DMS 273 (cell line): ENCODE results near the gene RNF130.
A peak's percentile ranks its signal among the peaks of the same experiment; 100 is the strongest.
"Not testable (repeated sequence)": the region's sequence is repeated elsewhere in the genome, so short reads cannot be mapped to it uniquely, and the experiment has no call there.

Experiments
- DNase-seq: peaks from one replicate; lab custom pipeline; 2025; ENCODE audit not compliant: unreplicated experiment; lab: John Stamatoyannopoulos, UW

The RNF130 gene

DNA sequence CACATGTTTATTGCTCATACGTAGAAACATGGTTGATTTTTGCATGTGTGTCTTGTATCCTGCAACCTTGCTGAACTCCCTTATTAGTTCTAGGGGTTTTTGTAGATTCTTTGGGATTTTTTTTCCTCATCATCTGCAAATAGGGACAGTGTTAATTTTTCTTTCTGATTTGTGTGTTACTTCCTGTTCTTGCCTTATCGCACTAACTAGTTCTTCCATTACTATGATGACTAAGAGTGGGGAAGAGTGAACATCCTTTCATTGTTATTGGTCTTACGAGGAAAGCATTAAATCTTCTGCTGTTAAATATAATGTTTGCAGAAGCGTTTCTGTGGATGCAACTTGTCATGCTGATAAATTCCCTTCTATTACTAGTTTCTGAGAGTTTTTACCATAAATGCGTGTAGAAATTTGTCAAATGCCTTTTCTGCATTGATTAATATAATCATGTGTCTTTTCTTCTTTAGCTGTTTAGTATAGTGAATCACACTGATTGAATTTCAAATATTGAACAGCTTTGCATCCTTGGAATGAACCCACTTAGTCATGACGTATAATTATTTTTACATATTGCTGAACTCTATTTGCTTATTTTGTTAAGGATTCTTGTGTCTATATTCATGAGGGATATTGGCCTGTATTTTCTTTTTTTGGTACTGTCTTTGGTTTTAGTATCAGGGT lies 32.1 kb upstream of the RNF130 start:
- no peak for DNase-seq

DNA sequence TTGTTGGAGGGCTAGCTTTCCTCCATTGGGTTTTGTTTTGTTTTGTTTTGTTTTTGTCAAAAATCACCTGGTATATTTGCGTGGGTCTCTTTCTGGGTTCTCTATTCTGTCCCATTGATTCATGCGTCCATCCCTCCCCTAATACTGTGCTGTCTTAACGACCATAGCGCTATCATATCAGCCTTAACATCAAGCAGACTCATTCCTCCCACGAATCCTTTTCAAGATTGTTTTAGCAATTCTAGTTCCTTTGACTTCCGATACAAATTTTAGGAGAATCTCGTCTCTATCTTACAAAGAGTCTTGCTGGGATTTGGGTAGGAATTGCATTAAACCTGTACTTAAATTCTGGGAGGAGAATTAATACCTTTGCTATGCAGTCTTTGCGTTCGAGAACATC lies 31.1 kb upstream of the RNF130 start:
- no peak for DNase-seq

DNA sequence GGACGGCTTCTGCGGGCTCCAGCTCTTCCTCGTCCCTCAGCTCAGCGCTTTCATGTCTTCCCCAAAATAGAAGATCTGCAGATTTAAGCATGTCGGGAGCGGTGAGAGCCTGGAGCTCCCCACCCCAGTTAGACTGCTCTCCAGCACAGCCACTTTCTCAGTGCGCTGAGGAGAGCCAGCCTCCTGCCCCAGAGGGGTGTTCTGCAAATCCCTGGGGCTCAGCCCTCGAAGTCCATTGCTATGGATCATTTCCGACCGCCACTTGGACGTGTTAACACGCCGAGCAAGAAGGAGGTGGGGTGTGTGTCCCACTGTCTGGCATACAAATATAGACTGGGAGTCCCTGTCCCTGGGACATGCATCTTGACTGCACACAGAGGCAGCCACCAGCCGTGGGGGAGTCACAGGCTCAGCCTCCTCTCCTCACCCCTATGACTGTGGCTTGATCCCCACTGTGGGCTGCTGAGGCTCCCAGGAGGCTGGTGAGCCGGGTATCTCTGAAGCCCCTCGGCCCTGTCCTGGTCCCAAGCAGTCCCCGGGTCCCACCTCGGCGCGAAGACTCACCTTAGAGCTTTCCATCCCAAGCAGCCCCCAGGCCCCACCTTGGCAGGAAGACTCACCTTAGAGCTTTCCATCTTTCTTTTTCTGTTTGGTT lies 30.0 kb upstream of the RNF130 start:
- no peak for DNase-seq

DNA sequence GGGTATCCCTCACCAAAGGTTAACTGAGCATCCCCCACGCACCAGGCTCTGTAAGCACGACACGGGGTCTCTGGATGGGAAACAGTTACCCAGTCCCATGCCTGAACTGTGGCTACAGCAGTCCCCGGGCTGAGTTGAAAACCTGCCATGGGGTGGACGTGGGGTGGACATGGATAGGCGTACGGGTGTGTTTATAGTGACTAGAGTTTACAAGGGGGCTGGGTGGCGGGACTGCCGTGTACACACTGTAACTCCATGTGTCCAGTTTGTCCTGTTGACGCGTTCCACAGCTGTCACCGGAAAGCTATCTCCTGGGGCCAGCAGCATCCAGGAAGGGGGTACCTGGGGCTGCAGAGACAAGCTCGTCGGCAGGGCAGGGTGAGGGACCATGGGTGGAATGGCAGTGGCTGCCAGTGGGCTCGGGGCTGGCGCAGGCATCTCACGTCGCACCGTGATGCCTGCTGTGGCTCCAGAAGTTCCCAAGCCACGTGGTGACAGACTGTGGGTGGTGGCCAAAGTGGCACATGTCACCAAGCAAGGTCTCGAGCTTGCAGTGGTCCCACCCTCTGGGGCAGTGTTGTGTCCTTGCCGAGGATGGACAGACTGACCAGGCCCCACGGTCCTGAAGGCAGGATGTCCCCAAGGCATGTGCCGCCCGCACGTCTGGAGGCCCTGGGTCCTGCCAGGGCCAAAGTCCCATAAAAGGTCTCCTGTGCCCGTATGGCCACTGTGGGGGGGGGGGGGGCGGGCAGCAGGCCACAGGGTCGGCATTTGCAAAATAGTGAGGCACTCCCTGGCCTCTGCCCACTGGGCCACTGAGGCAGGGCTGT lies 29.3 kb upstream of the RNF130 start:
- DNase-seq: no peak

DNA sequence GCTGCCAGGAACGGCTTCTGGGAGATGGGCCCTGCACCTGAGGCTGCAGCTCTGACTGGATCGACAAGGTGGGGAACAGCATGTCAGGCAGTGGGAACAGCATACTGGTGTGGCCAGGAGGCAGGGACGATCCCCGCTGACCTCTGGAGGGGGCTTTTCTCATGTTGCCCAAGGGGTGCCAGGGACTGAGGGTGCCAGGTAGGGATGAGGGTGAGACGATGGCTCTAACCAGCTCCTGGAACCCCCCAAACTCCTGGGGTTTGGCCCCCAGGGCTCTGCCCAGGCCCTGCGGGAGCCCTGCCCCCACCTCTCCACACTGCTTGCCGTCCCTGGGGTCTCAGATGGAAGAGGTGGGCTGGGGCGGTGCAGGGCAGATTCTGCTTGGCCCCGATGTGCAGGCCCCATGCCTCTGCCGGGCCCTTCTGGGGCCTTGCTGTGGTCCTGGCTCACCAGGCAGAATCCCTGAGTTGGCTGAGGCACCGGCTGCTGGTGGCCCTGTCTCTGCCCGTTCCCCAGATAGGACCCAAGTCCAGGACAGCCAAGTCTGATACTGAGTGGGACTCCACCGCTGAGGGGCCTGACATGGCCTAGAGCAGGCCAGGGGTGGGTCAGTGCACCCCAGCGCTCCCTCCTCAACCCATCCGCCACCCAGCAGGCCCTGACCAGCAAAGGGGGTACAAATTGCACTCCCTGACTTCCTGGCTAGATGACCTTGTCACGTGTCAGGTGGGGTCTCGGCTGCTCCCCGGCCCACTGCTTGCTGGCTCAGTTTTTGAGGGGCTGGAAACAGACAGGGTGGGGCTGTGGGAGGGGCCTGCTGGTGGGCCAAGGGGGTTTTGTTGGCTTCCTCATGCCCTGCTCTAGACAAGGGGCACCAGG lies 28.4 kb upstream of the RNF130 start:
- no peak for DNase-seq

DNA sequence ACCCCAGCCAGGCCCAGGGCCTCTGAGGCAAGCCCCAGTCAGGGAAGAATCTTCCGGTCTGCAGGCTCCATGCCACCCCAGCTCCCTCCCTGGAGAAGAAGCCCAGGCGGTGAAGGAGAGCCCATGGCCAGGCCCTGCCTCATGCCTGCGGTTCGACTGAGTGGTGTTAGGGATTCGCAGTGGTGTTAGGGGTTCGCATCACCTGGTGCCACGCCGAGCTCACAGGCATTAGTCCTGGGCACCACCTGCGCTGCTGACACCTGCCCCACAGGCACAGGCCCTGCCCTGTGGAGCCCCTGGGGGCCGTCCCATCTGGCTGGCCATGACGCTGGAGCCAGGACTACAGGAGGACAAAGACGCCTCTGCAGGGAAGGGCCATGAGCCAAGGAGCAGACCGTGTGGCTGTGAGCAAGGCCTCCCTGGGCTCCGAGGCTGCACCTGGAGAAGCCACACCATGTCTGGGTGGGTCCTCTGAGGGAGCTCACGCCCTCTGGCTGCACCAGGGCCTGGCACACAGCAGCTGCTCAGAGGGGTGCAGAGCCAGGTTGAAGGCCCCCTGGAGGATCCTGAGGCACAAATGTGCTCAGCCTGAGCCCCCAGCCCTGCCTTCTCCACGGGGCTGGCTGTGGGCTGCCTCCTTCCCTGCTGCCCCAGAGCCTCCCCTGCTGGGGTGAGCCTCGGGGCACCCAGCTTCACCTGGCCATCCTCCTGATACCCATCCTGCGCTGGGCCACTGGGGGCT lies 27.6 kb upstream of the RNF130 start:
- DNase-seq: no peak

DNA sequence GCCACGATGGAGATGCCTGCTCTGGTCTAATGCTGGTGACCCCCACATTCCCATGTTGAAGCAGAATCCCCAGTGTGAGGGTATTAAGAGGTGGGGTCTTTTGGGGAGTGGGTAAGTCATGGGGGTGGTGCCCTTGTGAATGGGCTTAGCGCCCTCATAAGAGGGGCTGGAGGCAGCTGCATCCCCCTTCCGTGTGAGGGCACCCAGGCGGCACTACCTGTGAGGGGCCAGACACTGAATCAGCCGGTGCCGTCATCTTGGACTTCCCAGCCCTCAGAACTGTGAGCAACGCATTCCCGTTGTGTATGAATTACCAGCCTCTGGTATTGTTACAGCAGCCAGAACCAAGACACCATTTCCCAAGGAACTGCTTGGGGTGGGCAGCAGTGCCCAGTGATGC lies 27.0 kb upstream of the RNF130 start:
- DNase-seq: no peak

DNA sequence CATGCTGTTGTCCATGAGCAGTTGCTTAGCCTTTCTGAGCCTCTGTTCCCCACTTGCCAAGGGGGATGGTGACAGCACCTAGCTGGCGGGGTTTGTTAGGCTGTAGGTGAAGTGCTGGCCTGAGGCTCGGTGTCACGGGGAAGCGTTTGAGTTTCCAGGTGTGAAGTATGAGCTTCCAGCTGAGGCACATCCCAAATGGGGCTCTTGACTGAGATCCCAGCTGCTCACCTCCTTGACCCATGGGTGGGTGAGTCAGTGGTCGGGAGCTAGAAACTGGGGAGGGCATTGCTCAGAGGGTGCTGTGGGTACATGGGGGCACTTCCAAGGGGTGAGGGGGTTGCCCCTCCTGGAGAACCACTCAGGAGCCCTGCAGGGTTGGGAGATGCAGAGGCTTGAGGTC lies 26.4 kb upstream of the RNF130 start:
- DNase-seq: no peak

DNA sequence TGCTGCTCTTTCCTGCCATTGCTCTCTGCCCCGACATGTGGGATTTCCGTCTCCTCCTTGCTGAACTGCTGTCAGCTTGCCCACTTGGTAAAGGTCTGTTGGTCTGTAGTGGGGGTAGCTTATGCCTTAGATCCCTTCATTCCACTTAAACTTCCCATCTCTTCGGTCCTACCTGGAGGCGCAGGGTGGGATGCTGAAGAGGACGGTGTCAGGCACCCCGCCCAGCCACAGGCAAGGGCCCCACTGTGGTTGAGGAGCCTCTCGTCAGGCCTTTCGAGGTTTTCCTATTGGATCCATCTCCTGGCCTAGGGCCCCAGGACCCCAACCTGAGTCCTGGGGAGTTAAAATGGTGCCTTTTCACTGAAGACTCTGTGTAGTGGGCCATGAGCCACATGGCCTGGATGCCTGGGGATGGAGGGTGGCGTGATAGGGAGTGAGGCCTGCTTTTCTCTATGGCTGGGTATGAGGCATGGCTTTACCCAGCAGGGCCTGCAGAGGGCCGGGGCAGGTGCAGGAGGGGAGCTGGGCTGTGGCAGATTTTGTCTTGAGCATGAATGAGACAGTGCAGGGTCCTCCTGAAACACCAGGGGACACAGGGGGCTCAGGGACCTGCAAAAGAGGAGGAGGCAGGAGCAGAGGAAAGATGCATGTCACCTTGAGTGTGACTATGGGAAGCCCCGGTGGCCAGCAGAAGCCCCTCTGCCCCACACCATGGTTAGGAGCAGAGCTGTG lies 25.8 kb upstream of the RNF130 start:
- DNase-seq: no peak

DNA sequence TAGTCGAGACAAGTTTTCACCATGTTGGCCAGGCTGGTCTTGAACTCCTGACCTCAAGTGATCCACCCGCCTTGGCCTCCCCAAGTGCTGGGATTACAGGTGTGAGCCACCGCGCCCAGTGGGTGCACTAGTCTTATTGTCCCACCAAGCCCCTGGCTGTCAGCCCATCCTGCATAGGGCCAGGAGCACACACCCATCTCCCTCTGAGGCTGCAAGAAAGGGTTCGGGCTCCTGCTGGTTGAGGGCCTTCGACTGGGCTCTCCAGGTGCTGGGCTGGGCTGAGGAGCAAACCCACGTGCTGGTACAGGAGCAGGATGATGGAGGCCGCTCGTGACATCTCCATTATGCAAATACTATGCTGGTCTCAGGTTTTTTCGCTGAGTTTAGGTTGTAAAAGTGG lies 25.1 kb upstream of the RNF130 start:
- no peak for DNase-seq

DNA sequence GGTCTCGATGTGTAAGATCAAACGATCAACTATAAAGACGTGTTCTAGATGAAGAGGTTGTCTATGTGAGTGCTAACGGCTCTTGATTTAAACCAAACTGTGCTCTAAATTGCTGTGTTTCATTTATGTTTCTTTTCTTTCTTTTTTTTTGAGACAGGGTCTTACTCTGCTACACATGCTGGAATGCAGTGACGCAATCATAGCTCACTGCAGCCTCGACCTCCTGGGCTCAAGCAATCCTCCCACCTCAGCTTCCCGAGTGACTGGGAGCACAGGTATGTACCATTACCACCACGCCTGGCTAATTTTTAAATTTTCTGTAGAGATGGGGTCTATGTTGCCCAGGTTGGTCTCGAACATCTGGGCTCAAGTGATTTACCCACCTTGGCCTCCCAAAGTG lies 24.0 kb upstream of the RNF130 start:
- no peak for DNase-seq

DNA sequence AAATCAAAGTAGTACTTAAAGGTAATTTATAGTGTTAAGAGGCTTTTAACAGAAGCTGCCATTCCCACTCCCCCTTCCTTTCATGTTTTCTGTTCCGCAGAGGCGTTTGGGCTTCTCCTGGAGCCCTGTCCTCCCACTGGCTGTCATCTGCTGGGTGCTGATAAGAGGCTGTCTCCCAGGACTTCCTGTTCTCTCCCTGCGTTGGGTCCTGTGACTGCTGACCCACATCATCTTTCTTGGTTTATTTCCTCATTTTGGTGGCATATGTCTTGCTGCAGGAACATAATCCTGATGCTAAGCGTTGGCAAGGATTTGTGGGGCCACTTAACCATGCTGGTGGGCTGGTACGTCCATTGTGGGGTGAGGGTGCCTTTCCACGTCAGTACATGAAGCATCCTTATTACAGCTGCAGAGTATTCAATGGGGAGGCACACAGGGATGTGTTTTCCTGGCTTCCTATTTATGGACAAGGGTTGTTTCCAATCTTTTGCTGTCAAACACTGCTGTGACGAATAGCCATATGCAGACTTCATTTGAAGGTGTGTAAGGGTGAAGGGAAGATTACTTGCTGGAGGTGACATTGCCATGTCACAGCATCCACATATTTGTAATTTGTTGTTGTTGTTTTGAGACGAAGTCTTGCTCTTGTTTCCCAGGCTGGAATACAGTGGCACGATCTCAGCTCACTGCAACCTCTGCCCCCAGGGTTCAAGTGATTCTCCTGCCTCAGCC lies 22.3 kb upstream of the RNF130 start:
- no peak for DNase-seq

DNA sequence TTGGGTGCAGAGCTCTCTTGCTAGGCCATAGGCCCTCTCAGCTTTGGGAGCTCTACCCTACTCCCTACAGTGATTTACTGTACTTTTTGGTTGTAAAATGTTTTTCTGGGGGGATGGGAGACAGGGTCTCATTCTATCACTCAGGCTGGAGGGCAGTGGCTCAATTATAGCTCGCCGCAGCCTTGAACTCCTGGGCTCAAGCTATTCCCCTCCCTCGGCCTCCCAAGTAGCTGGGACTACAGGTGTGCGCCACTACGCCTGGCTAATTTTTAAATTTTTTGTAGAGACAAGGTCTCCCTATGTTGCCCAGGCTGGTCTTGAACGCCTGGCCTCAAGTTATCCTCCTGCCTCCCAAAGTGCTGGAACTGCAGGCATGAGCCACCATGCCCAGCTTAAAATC lies 21.7 kb upstream of the RNF130 start:
- no peak for DNase-seq

DNA sequence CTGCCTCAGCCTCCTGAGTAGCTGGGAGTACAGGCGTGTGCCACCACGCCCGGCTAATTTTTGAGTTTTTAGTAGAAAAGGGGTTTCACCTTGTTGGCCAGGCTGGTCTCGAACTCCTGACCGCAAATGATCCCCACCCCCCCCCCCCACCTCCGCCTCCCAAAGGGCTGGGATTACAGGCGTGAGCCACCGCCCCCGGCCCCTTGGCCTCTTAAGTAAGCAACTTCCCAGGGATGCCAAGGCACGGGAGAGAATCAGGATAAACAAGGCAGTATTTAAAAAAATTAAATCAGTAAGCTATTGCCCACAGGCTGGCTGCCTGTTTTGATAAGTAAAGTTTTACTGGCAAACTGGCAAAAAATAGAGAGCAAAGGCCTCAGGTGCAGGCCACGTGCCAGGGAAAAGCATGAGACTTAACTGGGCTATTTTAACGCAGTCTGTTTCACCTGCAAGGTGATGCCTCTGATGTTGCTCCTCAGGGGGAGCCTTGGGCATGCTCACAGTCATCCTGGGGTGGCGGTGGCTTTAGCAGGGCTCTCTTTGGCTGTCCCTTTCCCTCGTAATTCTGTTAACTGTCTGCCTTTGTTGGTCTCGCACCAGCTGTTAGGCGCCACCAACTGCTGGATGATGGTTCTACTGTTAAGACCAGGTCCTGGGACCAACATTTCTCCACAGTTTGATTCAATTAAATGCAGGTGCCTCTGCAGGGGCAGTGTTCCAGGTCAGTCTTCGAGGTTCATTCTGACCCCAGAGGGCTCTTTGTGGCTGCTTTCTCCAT lies 19.4 kb upstream of the RNF130 start:
- DNase-seq: peak; percentile 78

DNA sequence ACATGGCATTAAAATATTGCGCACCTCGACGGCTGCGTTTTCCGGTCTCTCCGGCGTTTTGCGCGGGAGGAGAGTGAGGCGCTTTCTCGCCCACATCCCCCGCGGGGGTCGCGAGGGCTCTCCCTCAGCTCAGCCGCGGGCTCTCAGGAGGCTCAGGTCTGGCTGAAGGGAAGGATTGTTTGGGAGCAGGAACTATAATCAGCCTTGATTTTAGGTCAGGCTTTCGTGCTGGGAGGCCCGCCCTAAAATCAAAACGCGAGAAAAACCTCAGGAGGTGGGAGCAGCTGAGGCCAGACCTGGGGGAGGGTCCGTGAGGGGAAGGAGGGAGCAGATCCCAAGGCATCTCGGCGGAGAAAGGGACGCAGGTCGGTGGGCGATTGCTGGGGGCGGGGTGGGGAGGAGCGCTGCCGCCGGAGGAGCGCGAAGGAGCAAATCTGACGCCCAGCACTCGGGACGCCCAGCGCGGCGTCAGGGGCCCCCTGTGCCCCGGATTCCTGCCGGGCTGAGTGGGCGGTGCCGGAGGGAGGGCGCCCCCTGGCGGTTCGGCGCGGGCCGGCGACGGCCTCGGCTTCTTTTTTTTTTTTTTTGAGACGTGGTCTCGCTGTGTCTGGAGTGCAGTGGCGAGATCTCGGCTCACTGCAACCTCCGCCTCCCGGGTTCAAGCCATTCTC lies 18.7 kb upstream of the RNF130 start:
- DNase-seq: peak; percentile 90

DNA sequence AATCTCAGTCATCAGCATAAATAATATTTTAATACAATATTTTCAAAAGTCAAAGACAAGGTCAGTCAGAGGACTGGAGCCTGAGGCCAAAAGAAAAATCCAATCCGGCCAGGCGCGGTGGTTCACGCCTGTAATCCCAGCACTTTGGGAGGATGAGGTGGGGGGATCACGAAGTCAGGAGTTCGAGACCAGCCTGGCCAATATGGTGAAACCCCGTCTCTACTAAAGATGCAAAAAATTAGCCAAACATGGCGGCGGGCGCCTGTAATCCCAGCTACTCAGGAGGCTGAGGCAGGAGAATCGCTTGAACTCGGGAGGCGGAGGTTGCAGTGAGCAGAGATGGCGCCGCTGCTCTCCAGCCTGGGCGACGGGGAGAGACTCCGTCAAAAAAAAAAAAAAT lies 18.1 kb upstream of the RNF130 start:
- not testable (repeated sequence) for DNase-seq

DNA sequence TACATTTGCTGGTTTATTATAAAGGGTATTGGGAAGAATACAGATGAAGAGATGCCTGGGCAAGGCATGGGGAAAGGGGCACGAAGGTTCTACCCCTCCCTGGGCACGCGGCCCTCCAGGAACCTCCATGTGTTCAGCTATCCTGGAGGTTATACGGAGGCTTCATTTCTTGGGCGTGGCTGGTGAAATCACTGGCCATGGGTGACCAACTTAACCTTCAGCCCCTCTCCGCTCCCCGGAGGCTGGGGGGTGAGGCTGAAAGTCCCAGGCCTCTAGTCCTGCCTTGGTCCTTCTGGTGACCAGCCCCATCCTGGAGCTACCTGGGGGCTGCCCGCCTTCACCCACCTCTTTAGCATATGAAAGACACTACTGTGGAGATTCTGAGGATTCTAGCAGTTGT lies 17.0 kb upstream of the RNF130 start:
- DNase-seq: no peak
